NCI-H748 (cell line): ENCODE results near the gene ALS2.
"Not testable (repeated sequence)": the region's sequence is repeated elsewhere in the genome, so short reads cannot be mapped to it uniquely, and the experiment has no call there.

Source experiments
- DNase-seq: peaks from one replicate; lab custom pipeline; 2025; ENCODE audit not compliant: unreplicated experiment; lab: John Stamatoyannopoulos, UW

Gene ALS2

GRCh38 chr2:201794294-201794693 lies 13.6 kb upstream of the ALS2 start:
- DNase-seq, result no peak

- no peak for DNase-seq
Measured at GRCh38 chr2:201793631-201794030, 12.9 kb upstream of the ALS2 start.

- DNase-seq, result no peak
Measured at GRCh38 chr2:201790989-201791388, 10.3 kb upstream of the ALS2 start.

GRCh38 chr2:201790291-201790690 lies 9.6 kb upstream of the ALS2 start:
- DNase-seq, result no peak

GRCh38 chr2:201789395-201789794 lies 8.7 kb upstream of the ALS2 start:
- DNase-seq, result no peak

GRCh38 chr2:201788371-201788770 lies 7.6 kb upstream of the ALS2 start:
- no peak for DNase-seq

- no peak for DNase-seq
Measured at GRCh38 chr2:201786471-201786870, 5.7 kb upstream of the ALS2 start.

GRCh38 chr2:201785135-201785534 lies 4.4 kb upstream of the ALS2 start:
- no peak for DNase-seq

GRCh38 chr2:201784563-201784962 lies 3.8 kb upstream of the ALS2 start:
- no peak for DNase-seq

- peak; percentile 82 for DNase-seq
Measured at GRCh38 chr2:201781557-201782051, 871 bp upstream of the ALS2 start.

- peak; percentile 70 for DNase-seq
Measured at GRCh38 chr2:201779901-201780673, 646 bp downstream of the ALS2 start.

GRCh38 chr2:201777869-201778268 lies 2.9 kb downstream of the ALS2 start:
- peak; percentile 8 for DNase-seq

GRCh38 chr2:201777043-201777442 lies 3.7 kb downstream of the ALS2 start:
- no peak for DNase-seq

GRCh38 chr2:201775326-201775725 lies 5.4 kb downstream of the ALS2 start:
- no peak for DNase-seq

GRCh38 chr2:201774546-201774945 lies 6.2 kb downstream of the ALS2 start:
- DNase-seq, result no peak

GRCh38 chr2:201773990-201774389 lies 6.7 kb downstream of the ALS2 start:
- no peak for DNase-seq

GRCh38 chr2:201769666-201770373 lies 10.9 kb downstream of the ALS2 start:
- DNase-seq, result no peak

GRCh38 chr2:201768918-201769317 lies 11.8 kb downstream of the ALS2 start:
- no peak for DNase-seq

GRCh38 chr2:201765799-201766198 lies 14.9 kb downstream of the ALS2 start:
- DNase-seq, result no peak

- DNase-seq, result not testable (repeated sequence)
Measured at GRCh38 chr2:201764469-201764868, 16.3 kb downstream of the ALS2 start.

GRCh38 chr2:201761101-201761500 lies 19.6 kb downstream of the ALS2 start:
- no peak for DNase-seq

- no peak for DNase-seq
Measured at GRCh38 chr2:201759567-201759966, 21.2 kb downstream of the ALS2 start.
